Breast epithelium (tissue), 3 donors: Measurements from ENCODE around the gene PRR20G.

Experiments used
- POLR2A ChIP-seq: fragments of 450-650 bp; IDR thresholded peaks from one replicate; pipeline ENCODE4 v1.6.1; 2016; ENCODE audit warnings: antibody characterized with exemption, mild to moderate bottlenecking, moderate library complexity
- POLR2AphosphoS5 ChIP-seq, 3 donors: sonication (generic); formaldehyde crosslinking; IDR thresholded peaks; one replicate each; pipeline ENCODE4 v1.6.1; 2017; ENCODE audit warnings: antibody characterized with exemption in 3 of 3
- TF ChIP-seq, protein P1 (sequence below), 3 donors: fragments of 450-650 bp; IDR thresholded peaks; one replicate each; pipeline ENCODE4 v1.5.1; 2016 to 2017; ENCODE audit warnings: antibody characterized with exemption in 3 of 3, mild to moderate bottlenecking in 3 of 3, moderate library complexity in 3 of 3

DNA sequence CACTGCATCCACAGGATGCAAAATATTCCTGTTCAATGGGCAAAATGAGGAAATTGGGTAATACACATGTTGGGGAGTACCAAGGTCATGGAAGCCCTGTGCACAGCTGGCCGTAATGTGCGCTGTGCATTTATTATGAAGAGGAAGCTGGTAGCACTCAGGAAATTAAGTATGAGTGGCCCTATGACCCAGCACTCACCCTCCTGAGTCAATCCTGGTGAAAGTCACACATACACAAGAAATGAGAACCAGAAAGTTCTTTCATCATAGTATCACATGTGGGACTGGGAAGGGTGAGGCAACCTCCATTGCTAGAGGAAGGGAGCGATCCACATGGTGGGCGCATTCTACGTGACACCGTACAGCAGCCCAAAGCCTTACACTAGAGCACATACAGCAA, 11.4 kb upstream of the PRR20G start:
- TF ChIP-seq, protein P1, sequence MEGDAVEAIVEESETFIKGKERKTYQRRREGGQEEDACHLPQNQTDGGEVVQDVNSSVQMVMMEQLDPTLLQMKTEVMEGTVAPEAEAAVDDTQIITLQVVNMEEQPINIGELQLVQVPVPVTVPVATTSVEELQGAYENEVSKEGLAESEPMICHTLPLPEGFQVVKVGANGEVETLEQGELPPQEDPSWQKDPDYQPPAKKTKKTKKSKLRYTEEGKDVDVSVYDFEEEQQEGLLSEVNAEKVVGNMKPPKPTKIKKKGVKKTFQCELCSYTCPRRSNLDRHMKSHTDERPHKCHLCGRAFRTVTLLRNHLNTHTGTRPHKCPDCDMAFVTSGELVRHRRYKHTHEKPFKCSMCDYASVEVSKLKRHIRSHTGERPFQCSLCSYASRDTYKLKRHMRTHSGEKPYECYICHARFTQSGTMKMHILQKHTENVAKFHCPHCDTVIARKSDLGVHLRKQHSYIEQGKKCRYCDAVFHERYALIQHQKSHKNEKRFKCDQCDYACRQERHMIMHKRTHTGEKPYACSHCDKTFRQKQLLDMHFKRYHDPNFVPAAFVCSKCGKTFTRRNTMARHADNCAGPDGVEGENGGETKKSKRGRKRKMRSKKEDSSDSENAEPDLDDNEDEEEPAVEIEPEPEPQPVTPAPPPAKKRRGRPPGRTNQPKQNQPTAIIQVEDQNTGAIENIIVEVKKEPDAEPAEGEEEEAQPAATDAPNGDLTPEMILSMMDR (IDR thresholded peaks at IDR 0.05) = no peak
- TF ChIP-seq POLR2AphosphoS5 (IDR thresholded peaks at IDR 0.05) (peak in 1 of 3 donors; percentile 16), POLR2A (no peak)
